Activated T-cell treated with anti-CD3 and anti-CD28 coated beads, Interleukin-2, amount 50 U/mL, for 24 hours (primary cell): ENCODE measurements around the gene ZDHHC8.

Experiments used
- DNase-seq: peaks from one replicate; pipeline ENCODE4 v3.0.0-alpha.2; 2020
- H3K27ac Mint-ChIP-seq: 2 replicates; pipeline ENCODE4 v1.8.0; 2020; ENCODE audit warnings: mild to moderate bottlenecking, mixed read lengths
- H3K27me3 Mint-ChIP-seq: 2 replicates; pipeline ENCODE4 v1.8.0; 2020; ENCODE audit warnings: mixed read lengths
- H3K36me3 Mint-ChIP-seq: 2 replicates; pipeline ENCODE4 v1.8.0; 2020; ENCODE audit warnings: low read depth, mixed read lengths
- H3K4me1 Mint-ChIP-seq: 2 replicates; pipeline ENCODE4 v1.8.0; 2020; ENCODE audit warnings: low read depth, mixed read lengths
- H3K4me3 Mint-ChIP-seq: 2 replicates; pipeline ENCODE4 v1.8.0; 2020; ENCODE audit warnings: mild to moderate bottlenecking, moderate library complexity, mixed read lengths
- H3K9me3 Mint-ChIP-seq: 2 replicates; pipeline ENCODE4 v1.8.0; 2020; ENCODE audit warnings: mixed read lengths

Gene ZDHHC8

DNA sequence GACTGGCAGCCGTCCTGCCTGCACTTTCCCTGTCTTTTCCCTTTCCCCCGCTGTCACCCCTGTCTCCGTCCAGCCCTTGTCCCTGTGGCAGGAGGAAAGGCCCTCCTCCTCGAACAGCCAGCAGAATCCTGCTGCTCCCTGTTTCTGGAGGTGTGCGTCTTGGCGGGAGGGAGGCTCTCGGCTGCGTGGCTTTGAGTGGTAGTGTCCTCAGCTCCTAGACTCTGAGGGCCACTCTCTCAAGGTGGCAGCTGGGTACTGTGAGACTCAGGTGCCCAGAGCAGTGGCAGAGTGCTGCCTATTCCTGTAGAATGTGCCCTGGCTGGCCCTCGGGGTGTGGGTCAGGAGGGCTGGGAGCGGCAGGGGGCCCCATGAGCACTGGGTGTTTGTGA is 24.8 kb upstream of the ZDHHC8 start:
- Mint-ChIP-seq H3K27me3 (no peaks in the 10 kb centered on the region), H3K27ac (peak overlapping the region; percentile 76), H3K9me3 (no peaks in the 10 kb centered on the region), H3K4me3 (no peak overlapping the region), H3K4me1 (peaks cover 20% of the 10 kb centered on the region), H3K36me3 (peaks cover 93% of the 10 kb centered on the region)
- DNase-seq: no peak

DNA sequence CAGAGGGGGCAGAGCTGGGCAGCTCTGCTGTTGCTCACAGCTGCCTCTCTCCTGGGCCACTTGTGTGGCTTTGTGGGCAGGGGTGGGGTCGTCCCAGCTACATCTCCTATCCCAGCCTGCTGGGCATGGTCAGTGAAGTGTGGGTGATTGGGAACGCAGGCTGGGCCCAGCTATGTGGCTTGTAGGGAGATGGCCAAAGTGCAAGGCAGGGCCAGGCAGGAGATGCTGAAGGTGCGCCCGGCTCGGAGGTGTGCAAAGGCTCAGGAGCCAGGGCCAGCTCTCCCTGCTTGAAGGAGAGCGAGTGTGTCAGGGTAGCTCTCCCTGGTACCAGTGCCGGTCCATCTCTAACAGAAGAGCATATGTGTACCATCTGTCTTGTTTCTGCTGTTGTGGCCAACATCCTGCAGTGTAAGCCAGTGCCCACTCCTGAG is 24.1 kb upstream of the ZDHHC8 start:
- H3K27ac Mint-ChIP-seq: peak overlapping the region; percentile 12
- H3K36me3 Mint-ChIP-seq: peaks cover 93% of the 10 kb centered on the region
- peaks cover 21% of the 10 kb centered on the region for H3K4me1 Mint-ChIP-seq

DNA sequence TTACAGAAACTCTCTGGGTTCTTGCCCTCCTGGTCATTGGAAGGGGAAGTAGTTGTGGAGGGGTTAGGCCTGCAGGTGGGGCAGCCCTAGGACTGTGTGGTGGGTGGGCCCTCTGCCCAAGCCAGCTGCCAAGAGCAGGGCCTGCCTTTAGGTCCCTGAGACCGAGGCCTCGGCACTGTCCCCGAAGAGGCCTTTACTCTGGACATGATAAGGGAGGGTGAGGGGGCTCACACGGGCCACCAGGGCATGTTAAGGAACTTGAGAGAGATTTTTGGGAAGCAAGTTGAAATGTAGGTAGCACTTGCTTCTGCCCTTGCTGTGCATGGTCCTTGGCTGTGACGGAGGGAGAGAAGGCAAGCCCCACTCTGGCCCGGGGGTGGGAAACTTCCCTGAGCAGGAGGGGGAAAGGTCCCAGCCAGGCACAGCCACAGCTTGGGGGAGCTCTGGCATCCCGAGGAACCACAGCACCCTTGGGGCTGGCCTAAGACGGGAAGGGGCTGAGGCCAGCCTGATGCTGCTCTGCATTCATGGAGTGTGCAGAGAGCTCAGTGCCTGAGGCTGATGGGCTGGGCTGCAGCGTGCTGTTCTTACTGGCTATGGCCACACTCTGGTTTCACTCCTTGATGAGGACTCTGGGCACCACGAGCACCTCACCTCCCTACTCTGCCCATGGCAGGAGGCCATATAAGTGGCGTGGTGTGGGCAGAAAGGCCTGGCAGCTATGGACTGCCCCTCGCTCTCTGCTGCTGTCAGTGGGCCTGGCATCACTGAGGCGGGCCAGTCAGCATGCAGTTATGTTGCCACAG is 23.4 kb upstream of the ZDHHC8 start:
- Mint-ChIP-seq H3K27ac (peak overlapping the region; percentile 81), H3K36me3 (peaks cover 93% of the 10 kb centered on the region), H3K27me3 (no peaks in the 10 kb centered on the region), H3K4me3 (no peak overlapping the region), H3K9me3 (no peaks in the 10 kb centered on the region), H3K4me1 (peaks cover 26% of the 10 kb centered on the region)
- DNase-seq: no peak

More for the DNA sequence above, 24.1 kb upstream of the ZDHHC8 start:
- Mint-ChIP-seq H3K27me3 (no peaks in the 10 kb centered on the region), H3K9me3 (no peaks in the 10 kb centered on the region), H3K4me3 (no peak overlapping the region)
- no peak for DNase-seq

DNA sequence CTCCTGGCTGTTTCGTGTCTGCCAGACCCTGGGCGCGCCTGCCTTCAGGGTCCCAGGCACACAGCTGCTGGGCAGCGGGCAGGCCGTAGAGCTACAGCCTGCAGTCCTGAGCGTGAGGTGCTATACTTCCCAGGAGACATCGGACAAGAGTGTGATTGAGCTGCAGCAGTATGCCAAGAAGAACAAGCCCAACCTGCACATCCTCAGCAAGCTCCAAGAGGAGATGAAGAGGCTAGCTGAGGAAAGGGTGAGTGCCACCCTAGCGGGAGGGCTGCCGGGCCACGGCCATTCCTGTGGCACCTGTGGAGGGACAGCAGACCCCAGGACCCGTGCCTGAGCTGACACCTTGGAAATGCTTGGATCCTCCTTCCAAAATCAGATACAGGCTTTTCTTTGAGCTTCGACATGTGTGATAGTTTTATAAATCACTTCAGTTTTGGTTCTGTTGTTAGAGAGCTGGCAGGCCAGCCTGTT is 22.8 kb upstream of the ZDHHC8 start:
- Mint-ChIP-seq H3K4me3 (no peak overlapping the region), H3K9me3 (no peaks in the 10 kb centered on the region), H3K36me3 (peaks cover 93% of the 10 kb centered on the region), H3K27me3 (no peaks in the 10 kb centered on the region), H3K27ac (peak overlapping the region; percentile 81), H3K4me1 (peaks cover 24% of the 10 kb centered on the region)
- no peak for DNase-seq

DNA sequence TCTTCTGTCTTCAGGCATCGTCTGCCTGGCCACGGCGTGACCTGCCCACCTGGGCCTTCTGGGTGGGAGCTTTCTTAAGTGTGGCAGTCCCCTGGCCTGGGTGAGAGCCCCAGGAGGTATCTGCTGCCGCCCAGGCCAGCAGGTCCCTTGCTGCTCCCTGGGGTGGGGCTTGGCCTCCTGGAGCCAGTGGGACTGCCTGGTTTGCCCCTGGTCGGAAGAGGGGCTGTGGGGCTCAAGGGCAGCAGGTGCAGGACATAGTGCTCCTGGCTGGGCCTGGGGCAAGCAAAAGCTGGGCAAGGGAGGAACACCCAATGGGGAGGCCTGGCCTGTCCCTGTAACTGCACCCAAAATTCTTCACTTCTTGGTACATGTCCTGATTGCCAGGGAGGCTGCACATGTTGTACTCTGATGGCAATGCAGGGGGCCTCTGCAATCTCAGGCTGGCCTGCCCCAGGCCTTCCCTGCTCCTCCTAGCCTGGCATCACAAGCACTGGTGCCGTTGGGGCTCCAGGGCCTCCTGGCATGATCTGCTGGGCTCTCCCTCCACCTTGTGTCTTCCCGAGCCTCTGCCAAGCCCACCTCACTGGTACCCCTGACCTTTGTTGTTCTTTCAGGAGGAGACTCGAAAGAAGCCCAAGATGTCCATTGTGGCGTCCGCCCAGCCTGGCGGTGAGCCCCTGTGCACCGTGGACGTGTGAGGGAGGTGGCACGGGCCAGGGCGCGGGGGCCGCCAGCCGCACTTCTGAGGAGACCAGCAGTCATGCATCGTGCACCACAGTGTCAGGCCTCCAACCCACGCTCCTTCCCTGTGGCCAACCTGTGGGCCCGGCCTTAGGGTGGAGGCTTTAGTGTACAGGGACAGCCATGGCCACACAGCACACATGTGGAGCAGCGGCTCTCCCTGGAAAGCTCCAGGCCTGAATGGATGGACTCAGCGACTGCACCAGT is 21.9 kb upstream of the ZDHHC8 start:
- Mint-ChIP-seq H3K4me3 (no peak overlapping the region), H3K27ac (peak overlapping the region; percentile 96), H3K36me3 (peaks cover 96% of the 10 kb centered on the region), H3K9me3 (no peaks in the 10 kb centered on the region), H3K4me1 (peaks cover 33% of the 10 kb centered on the region), H3K27me3 (no peaks in the 10 kb centered on the region)
- no peak for DNase-seq

DNA sequence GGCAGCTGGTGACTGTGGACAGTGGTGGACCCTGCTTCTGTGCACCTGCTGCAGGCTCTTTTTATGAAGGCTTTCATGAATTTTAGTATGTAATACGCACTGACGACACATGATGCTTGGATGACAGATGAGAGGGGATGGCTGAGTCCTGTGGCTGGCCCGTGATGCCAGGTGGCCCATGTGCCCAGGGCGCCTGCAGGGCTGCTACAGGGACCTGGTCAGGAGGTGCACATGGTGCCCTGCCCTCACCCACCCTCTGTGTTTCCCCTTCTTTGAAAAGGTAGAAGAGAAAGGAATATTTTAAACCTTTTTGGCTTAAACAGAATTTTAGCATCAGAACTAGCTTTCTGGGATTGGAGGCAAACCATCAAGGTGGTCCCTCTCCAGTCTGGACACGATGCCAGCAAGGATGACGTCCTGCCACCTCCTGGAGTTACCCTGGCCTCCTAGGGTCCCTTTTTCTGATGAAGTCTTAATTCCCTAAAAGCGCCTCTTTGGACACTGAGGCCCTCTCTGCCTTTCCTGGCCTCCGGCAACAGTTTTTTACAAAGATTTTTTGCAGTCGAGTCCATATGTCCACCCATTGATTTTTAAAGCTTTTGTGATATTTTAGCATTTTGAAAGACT is 21.1 kb upstream of the ZDHHC8 start:
- peaks cover 97% of the 10 kb centered on the region for H3K36me3 Mint-ChIP-seq
- H3K4me1 Mint-ChIP-seq: peaks cover 39% of the 10 kb centered on the region
- H3K27me3 Mint-ChIP-seq: no peaks in the 10 kb centered on the region
- H3K4me3 Mint-ChIP-seq: no peak overlapping the region
- no peaks in the 10 kb centered on the region for H3K9me3 Mint-ChIP-seq
- no peak for DNase-seq
- H3K27ac Mint-ChIP-seq: peak overlapping the region; percentile 96

- H3K36me3 Mint-ChIP-seq: peaks cover 97% of the 10 kb centered on the region
- H3K4me3 Mint-ChIP-seq: no peak overlapping the region
- no peak for DNase-seq
- H3K27me3 Mint-ChIP-seq: no peaks in the 10 kb centered on the region
- peaks cover 45% of the 10 kb centered on the region for H3K4me1 Mint-ChIP-seq
- peak overlapping the region; percentile 96 for H3K27ac Mint-ChIP-seq
- H3K9me3 Mint-ChIP-seq: no peaks in the 10 kb centered on the region
Measured at GRCh38 chr22:20111045-20111688, 20.4 kb upstream of the ZDHHC8 start.

DNA sequence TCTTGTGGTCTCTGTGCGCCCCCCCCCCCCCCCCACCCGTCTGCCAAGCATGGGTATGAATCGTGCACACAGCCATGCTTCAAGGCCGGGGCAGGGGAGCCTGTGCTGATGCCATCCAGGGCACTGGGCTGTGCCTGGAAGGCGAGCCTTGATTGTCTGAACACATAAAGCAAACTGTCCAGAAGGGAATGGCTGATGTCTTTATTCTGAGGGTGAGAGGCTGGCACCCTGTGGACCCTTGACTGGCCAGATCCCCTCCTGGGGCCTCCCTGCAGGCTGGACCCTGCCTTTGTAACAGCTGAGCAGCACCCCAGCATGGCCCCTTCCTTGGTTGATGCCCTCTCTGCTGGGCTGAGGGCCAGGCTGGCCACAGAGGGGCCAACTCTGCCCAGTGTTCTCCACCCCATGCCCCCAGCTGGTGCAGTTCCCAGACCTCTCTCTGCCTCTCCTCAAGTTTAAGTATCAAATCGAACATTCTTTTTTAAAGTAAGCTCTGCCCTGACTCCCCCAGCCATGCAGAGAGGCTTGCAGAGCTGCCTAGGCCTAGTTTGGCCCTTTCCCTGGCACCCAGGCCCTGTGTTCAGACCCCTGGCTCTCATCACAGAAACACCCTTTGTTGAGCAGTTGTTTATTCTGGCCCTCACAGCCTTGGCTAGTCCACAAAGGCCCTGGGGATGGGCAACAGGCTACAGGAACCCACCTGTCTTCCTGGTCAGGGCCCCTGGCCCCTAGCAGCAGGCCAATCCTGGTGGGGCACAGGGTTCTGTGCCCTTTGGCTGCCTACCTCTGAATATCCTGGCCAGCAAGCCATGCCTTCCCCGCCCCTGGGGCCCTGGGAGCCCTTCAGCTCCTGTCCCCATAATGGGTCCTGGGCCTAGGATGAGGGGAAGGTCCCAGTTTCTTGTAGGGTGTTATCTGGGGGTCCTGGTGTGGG is 19.6 kb upstream of the ZDHHC8 start:
- H3K27ac Mint-ChIP-seq: peak overlapping the region; percentile 96
- no peak for DNase-seq
- peak overlapping the region; percentile 1 for H3K4me3 Mint-ChIP-seq
- H3K4me1 Mint-ChIP-seq: peaks cover 47% of the 10 kb centered on the region
- H3K27me3 Mint-ChIP-seq: no peaks in the 10 kb centered on the region
- H3K36me3 Mint-ChIP-seq: peaks cover 97% of the 10 kb centered on the region
- no peaks in the 10 kb centered on the region for H3K9me3 Mint-ChIP-seq

- Mint-ChIP-seq H3K9me3 (no peaks in the 10 kb centered on the region), H3K4me1 (peaks cover 47% of the 10 kb centered on the region), H3K27ac (peak overlapping the region; percentile 96), H3K36me3 (peaks cover 90% of the 10 kb centered on the region), H3K27me3 (no peaks in the 10 kb centered on the region), H3K4me3 (no peak overlapping the region)
- no peak for DNase-seq
Measured at GRCh38 chr22:20112623-20113511, 18.7 kb upstream of the ZDHHC8 start.

GRCh38 chr22:20113551-20114310 is 17.9 kb upstream of the ZDHHC8 start:
- Mint-ChIP-seq H3K27me3 (no peaks in the 10 kb centered on the region), H3K9me3 (no peaks in the 10 kb centered on the region), H3K27ac (peak overlapping the region; percentile 96), H3K4me1 (peaks cover 50% of the 10 kb centered on the region), H3K36me3 (peaks cover 92% of the 10 kb centered on the region), H3K4me3 (peak overlapping the region; percentile 27)
- no peak for DNase-seq

GRCh38 chr22:20114506-20115475 is 16.8 kb upstream of the ZDHHC8 start:
- Mint-ChIP-seq H3K27me3 (no peaks in the 10 kb centered on the region), H3K36me3 (peaks cover 92% of the 10 kb centered on the region), H3K27ac (peak overlapping the region; percentile 96)

More at GRCh38 chr22:20114506-20115475, 16.8 kb upstream of the ZDHHC8 start:
- Mint-ChIP-seq H3K4me3 (peak overlapping the region; percentile 90), H3K9me3 (no peaks in the 10 kb centered on the region), H3K4me1 (peaks cover 59% of the 10 kb centered on the region)
- no peak for DNase-seq
